Measurements from ENCODE around the gene MTUS2. TPM values are rescaled to one million over a fixed set of nuclear protein-coding genes. Genes with fewer than 3 reads are reported as not detected.

Gene MTUS2
- total and polyA plus RNA-seq, 7 experiments from 2014 or later, result 0.05 to 0.83 TPM; not detected in 5

GRCh38 chr13:28964052-28964451, 143.9 kb downstream of the MTUS2 start:
- DNase-seq (no peak), ATAC-seq (no peak)
- ChIA-PET CTCF (no interaction called here), POLR2A (no interaction called here)
- H3K36me3 ChIP-seq (ENCODE audit: control insufficient read depth in 2 of 3, insufficient read depth in 3 of 3, low read length in 3 of 3), result no peaks in the 10 kb centered on the region
- H3K9me3 ChIP-seq (ENCODE audit: control insufficient read depth in 2 of 3, low read length in 3 of 3), result no peaks in the 10 kb centered on the region
- H3K27me3 Mint-ChIP-seq, result peaks cover 0 to 17% (median 10%) of the 10 kb centered on the region in 5 donors
- peaks cover 0 to 6% (median 2%) of the 10 kb centered on the region in 11 donors for H3K9me3 Mint-ChIP-seq
- no peak overlapping the region for H3K4me3 Mint-ChIP-seq
- H3K27me3 ChIP-seq (ENCODE audit: control insufficient read depth in 2 of 2, insufficient read depth in 2 of 2, low read length in 2 of 2), result peaks cover 0 to 3% of the 10 kb centered on the region in 2 donors
- H3K27ac ChIP-seq (ENCODE audit: low read depth, low read length), result no peak overlapping the region
- no peak overlapping the region for H3K4me3 ChIP-seq (ENCODE audit: low read length)
- H3K27ac Mint-ChIP-seq, result no peak overlapping the region
- peaks cover 0 to 1% (median 0%) of the 10 kb centered on the region in 7 donors for H3K4me1 Mint-ChIP-seq
- peaks cover 0 to 4% (median 0%) of the 10 kb centered on the region in 5 donors for H3K36me3 Mint-ChIP-seq
- H3K4me1 ChIP-seq (ENCODE audit: control insufficient read depth in 2 of 2, insufficient read depth in 2 of 2, low read length in 2 of 2), result no peaks in the 10 kb centered on the region
- intact Hi-C loops (cut with micrococcal nuclease), result no loop called here

- H3K9me3 ChIP-seq (ENCODE audit: control insufficient read depth in 2 of 3, low read length in 3 of 3), result no peaks in the 10 kb centered on the region
- peaks cover 0 to 3% of the 10 kb centered on the region in 2 donors for H3K27me3 ChIP-seq (ENCODE audit: control insufficient read depth in 2 of 2, insufficient read depth in 2 of 2, low read length in 2 of 2)
- H3K4me1 Mint-ChIP-seq, result no peaks in the 10 kb centered on the region
- DNase-seq, result no peak
- ATAC-seq, result no peak
- ChIA-PET CTCF (no interaction called here), POLR2A (no interaction called here)
- no peak overlapping the region for H3K27ac Mint-ChIP-seq
- peaks cover 0 to 17% (median 10%) of the 10 kb centered on the region in 5 donors for H3K27me3 Mint-ChIP-seq
- no peak overlapping the region for H3K4me3 Mint-ChIP-seq
- no peak overlapping the region for H3K4me3 ChIP-seq (ENCODE audit: low read length)
- H3K36me3 Mint-ChIP-seq, result peaks cover 0 to 4% (median 0%) of the 10 kb centered on the region in 5 donors
- no peaks in the 10 kb centered on the region for H3K4me1 ChIP-seq (ENCODE audit: control insufficient read depth in 2 of 2, insufficient read depth in 2 of 2, low read length in 2 of 2)
- no peaks in the 10 kb centered on the region for H3K36me3 ChIP-seq (ENCODE audit: control insufficient read depth in 2 of 3, insufficient read depth in 3 of 3, low read length in 3 of 3)
- intact Hi-C loops (cut with micrococcal nuclease), result no loop called here
- no peak overlapping the region for H3K27ac ChIP-seq (ENCODE audit: low read depth, low read length)
- H3K9me3 Mint-ChIP-seq, result peaks cover 0 to 6% (median 0%) of the 10 kb centered on the region in 11 donors
Measured at GRCh38 chr13:28964803-28965202, 144.7 kb downstream of the MTUS2 start.

GRCh38 chr13:28967029-28967915, 147.1 kb downstream of the MTUS2 start:
- ATAC-seq, result no peak
- Mint-ChIP-seq H3K27me3 (peaks cover 0 to 17% (median 6%) of the 10 kb centered on the region in 5 donors), H3K9me3 (peaks cover 0 to 5% (median 0%) of the 10 kb centered on the region in 11 donors), H3K4me3 (no peak overlapping the region), H3K36me3 (peaks cover 0 to 4% (median 0%) of the 10 kb centered on the region in 5 donors), H3K4me1 (no peaks in the 10 kb centered on the region), H3K27ac (no peak overlapping the region)
- H3K27ac ChIP-seq (ENCODE audit: low read depth, low read length), result no peak overlapping the region
- H3K36me3 ChIP-seq (ENCODE audit: control insufficient read depth in 2 of 3, insufficient read depth in 3 of 3, low read length in 3 of 3), result no peaks in the 10 kb centered on the region
- no peak overlapping the region for H3K4me3 ChIP-seq (ENCODE audit: low read length)
- ChIA-PET CTCF (no interaction called here), POLR2A (no interaction called here)
- intact Hi-C loops (cut with micrococcal nuclease), result no loop called here
- DNase-seq, result no peak
- H3K27me3 ChIP-seq (ENCODE audit: control insufficient read depth in 2 of 2, insufficient read depth in 2 of 2, low read length in 2 of 2), result peaks cover 0 to 3% of the 10 kb centered on the region in 2 donors
- no peaks in the 10 kb centered on the region for H3K9me3 ChIP-seq (ENCODE audit: control insufficient read depth in 2 of 3, low read length in 3 of 3)
- H3K4me1 ChIP-seq (ENCODE audit: control insufficient read depth in 2 of 2, insufficient read depth in 2 of 2, low read length in 2 of 2), result no peaks in the 10 kb centered on the region

- ATAC-seq (no peak), DNase-seq (no peak)
- Histone ChIP-seq H3K9me3 (ENCODE audit: control insufficient read depth in 2 of 3, low read length in 3 of 3) (no peaks in the 10 kb centered on the region), H3K27ac (ENCODE audit: low read depth, low read length) (no peak overlapping the region), H3K36me3 (ENCODE audit: control insufficient read depth in 2 of 3, insufficient read depth in 3 of 3, low read length in 3 of 3) (no peaks in the 10 kb centered on the region), H3K4me1 (ENCODE audit: control insufficient read depth in 2 of 2, insufficient read depth in 2 of 2, low read length in 2 of 2) (no peaks in the 10 kb centered on the region), H3K27me3 (ENCODE audit: control insufficient read depth in 2 of 2, insufficient read depth in 2 of 2, low read length in 2 of 2) (no peaks in the 10 kb centered on the region), H3K4me3 (ENCODE audit: low read length) (no peak overlapping the region)
- Mint-ChIP-seq H3K27me3 (peaks cover 0 to 21% (median 10%) of the 10 kb centered on the region in 5 donors), H3K9me3 (peaks cover 0 to 2% (median 0%) of the 10 kb centered on the region in 11 donors), H3K4me1 (no peaks in the 10 kb centered on the region), H3K36me3 (no peaks in the 10 kb centered on the region), H3K4me3 (no peak overlapping the region), H3K27ac (no peak overlapping the region)
- intact Hi-C loops (cut with micrococcal nuclease), result no loop called here
- CTCF ChIA-PET, result no interaction called here
- POLR2A ChIA-PET, result no interaction called here
Measured at GRCh38 chr13:28976195-28976594, 156.1 kb downstream of the MTUS2 start.

- no peaks in the 10 kb centered on the region for H3K36me3 ChIP-seq (ENCODE audit: control insufficient read depth in 2 of 3, insufficient read depth in 3 of 3, low read length in 3 of 3)
- H3K4me3 Mint-ChIP-seq, result no peak overlapping the region
- ChIA-PET CTCF (no interaction called here), POLR2A (no interaction called here)
- no peaks in the 10 kb centered on the region for H3K36me3 Mint-ChIP-seq
- peaks cover 0 to 3% (median 0%) of the 10 kb centered on the region in 11 donors for H3K9me3 Mint-ChIP-seq
- intact Hi-C loops (cut with micrococcal nuclease), result no loop called here
- no peak overlapping the region for H3K4me3 ChIP-seq (ENCODE audit: low read length)
- DNase-seq, result no peak
- H3K27me3 ChIP-seq (ENCODE audit: control insufficient read depth in 2 of 2, insufficient read depth in 2 of 2, low read length in 2 of 2), result no peaks in the 10 kb centered on the region
- H3K27ac ChIP-seq (ENCODE audit: low read depth, low read length), result no peak overlapping the region
- no peak for ATAC-seq
- no peaks in the 10 kb centered on the region for H3K4me1 Mint-ChIP-seq
- no peaks in the 10 kb centered on the region for H3K9me3 ChIP-seq (ENCODE audit: control insufficient read depth in 2 of 3, low read length in 3 of 3)
- H3K27me3 Mint-ChIP-seq, result peaks cover 0 to 21% (median 9%) of the 10 kb centered on the region in 5 donors
- H3K27ac Mint-ChIP-seq, result no peak overlapping the region
- H3K4me1 ChIP-seq (ENCODE audit: control insufficient read depth in 2 of 2, insufficient read depth in 2 of 2, low read length in 2 of 2), result no peaks in the 10 kb centered on the region
Measured at GRCh38 chr13:28976636-28977035, 156.5 kb downstream of the MTUS2 start.

- no peak overlapping the region for H3K4me3 ChIP-seq (ENCODE audit: low read length)
- H3K27me3 ChIP-seq (ENCODE audit: control insufficient read depth in 2 of 2, insufficient read depth in 2 of 2, low read length in 2 of 2), result no peaks in the 10 kb centered on the region
- no peak overlapping the region for H3K27ac ChIP-seq (ENCODE audit: low read depth, low read length)
- DNase-seq, result no peak
- ATAC-seq, result no peak
- no peaks in the 10 kb centered on the region for H3K4me1 ChIP-seq (ENCODE audit: control insufficient read depth in 2 of 2, insufficient read depth in 2 of 2, low read length in 2 of 2)
- H3K36me3 ChIP-seq (ENCODE audit: control insufficient read depth in 2 of 3, insufficient read depth in 3 of 3, low read length in 3 of 3), result no peaks in the 10 kb centered on the region
- no peaks in the 10 kb centered on the region for H3K9me3 ChIP-seq (ENCODE audit: control insufficient read depth in 2 of 3, low read length in 3 of 3)
- Mint-ChIP-seq H3K4me3 (no peak overlapping the region), H3K9me3 (peaks cover 0 to 3% (median 0%) of the 10 kb centered on the region in 11 donors), H3K27ac (no peak overlapping the region), H3K36me3 (no peaks in the 10 kb centered on the region), H3K4me1 (no peaks in the 10 kb centered on the region), H3K27me3 (peaks cover 2 to 21% (median 8%) of the 10 kb centered on the region in 5 donors)
- CTCF ChIA-PET, result no interaction called here
- POLR2A ChIA-PET, result no interaction called here
- intact Hi-C loops (cut with micrococcal nuclease), result no loop called here
Measured at GRCh38 chr13:28978574-28978973, 158.4 kb downstream of the MTUS2 start.

GRCh38 chr13:28981530-28981929, 161.4 kb downstream of the MTUS2 start:
- ATAC-seq, result no peak
- no peak overlapping the region for H3K27ac Mint-ChIP-seq
- intact Hi-C loops (cut with micrococcal nuclease), result no loop called here

More at GRCh38 chr13:28981530-28981929, 161.4 kb downstream of the MTUS2 start:
- no peak for DNase-seq
- H3K9me3 ChIP-seq (ENCODE audit: control insufficient read depth in 2 of 3, low read length in 3 of 3), result no peaks in the 10 kb centered on the region
- H3K27me3 ChIP-seq (ENCODE audit: control insufficient read depth in 2 of 2, insufficient read depth in 2 of 2, low read length in 2 of 2), result no peaks in the 10 kb centered on the region
- no peaks in the 10 kb centered on the region for H3K36me3 ChIP-seq (ENCODE audit: control insufficient read depth in 2 of 3, insufficient read depth in 3 of 3, low read length in 3 of 3)
- no peak overlapping the region for H3K4me3 ChIP-seq (ENCODE audit: low read length)
- Mint-ChIP-seq H3K4me1 (no peaks in the 10 kb centered on the region), H3K36me3 (no peaks in the 10 kb centered on the region), H3K9me3 (peaks cover 0 to 3% (median 0%) of the 10 kb centered on the region in 11 donors), H3K4me3 (no peak overlapping the region), H3K27me3 (peaks cover 0 to 11% (median 4%) of the 10 kb centered on the region in 5 donors)
- POLR2A ChIA-PET, result no interaction called here
- H3K27ac ChIP-seq (ENCODE audit: low read depth, low read length), result no peak overlapping the region
- H3K4me1 ChIP-seq (ENCODE audit: control insufficient read depth in 2 of 2, insufficient read depth in 2 of 2, low read length in 2 of 2), result no peaks in the 10 kb centered on the region
- CTCF ChIA-PET, result interaction anchor here (0.7 kb wide), 1 partner anchor 71 kb away, joined by 5 read pairs; no protein-coding TSS in a partner anchor
